Neural cell (in vitro differentiated cells): Measurements from ENCODE around the gene PTGER3.

Experiments
- EP300 ChIP-seq: fragments of 450-650 bp; conservative IDR thresholded peaks from 2 replicates; pipeline ENCODE4 v1.6.1; 2014; ENCODE audit warnings: antibody characterized with exemption, mild to moderate bottlenecking, moderate library complexity; ENCODE audit not compliant: poor library complexity, severe bottlenecking
- POLR2AphosphoS5 ChIP-seq: IDR thresholded peaks from 2 replicates; pipeline ENCODE4 v1.6.1; 2012
- SMC3 ChIP-seq: fragments of 450-650 bp; conservative IDR thresholded peaks from 2 replicates; pipeline ENCODE4 v1.6.1; 2014; ENCODE audit warnings: antibody characterized with exemption, mild to moderate bottlenecking, moderate library complexity; ENCODE audit not compliant: poor library complexity
- TAF1 ChIP-seq: IDR thresholded peaks from 2 replicates; pipeline ENCODE4 v1.6.1; 2012; ENCODE audit warnings: low read depth
- TF ChIP-seq, protein P1 (sequence below): fragments of 450-650 bp; IDR thresholded peaks from 2 replicates; pipeline ENCODE4 v1.5.1; 2014; ENCODE audit warnings: antibody characterized with exemption, mild to moderate bottlenecking, moderate library complexity; ENCODE audit not compliant: poor library complexity, severe bottlenecking
- TF ChIP-seq, protein P2 (sequence below): IDR thresholded peaks from 2 replicates; pipeline ENCODE4 v1.6.1; 2012; ENCODE audit warnings: borderline replicate concordance

DNA sequence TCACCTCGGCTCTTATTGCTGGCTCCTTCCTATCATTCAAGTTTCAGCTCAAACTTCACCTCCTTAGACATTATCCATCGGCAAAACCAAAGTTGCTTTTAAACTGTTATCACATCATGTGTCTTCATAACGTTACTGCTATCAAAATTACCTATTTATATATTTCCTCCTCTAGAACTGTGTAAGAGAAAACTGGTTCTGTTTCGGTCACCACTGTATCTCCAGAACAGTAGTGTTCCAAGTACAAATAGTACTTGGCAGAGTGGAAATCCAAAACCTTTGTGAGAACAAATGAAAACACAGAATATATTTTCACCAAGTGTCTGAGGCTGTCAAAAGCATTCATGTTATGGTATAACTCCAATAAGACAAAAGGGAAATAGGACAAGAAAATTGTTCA, 24.1 kb upstream of the PTGER3 start:
- TF ChIP-seq, protein P1, sequence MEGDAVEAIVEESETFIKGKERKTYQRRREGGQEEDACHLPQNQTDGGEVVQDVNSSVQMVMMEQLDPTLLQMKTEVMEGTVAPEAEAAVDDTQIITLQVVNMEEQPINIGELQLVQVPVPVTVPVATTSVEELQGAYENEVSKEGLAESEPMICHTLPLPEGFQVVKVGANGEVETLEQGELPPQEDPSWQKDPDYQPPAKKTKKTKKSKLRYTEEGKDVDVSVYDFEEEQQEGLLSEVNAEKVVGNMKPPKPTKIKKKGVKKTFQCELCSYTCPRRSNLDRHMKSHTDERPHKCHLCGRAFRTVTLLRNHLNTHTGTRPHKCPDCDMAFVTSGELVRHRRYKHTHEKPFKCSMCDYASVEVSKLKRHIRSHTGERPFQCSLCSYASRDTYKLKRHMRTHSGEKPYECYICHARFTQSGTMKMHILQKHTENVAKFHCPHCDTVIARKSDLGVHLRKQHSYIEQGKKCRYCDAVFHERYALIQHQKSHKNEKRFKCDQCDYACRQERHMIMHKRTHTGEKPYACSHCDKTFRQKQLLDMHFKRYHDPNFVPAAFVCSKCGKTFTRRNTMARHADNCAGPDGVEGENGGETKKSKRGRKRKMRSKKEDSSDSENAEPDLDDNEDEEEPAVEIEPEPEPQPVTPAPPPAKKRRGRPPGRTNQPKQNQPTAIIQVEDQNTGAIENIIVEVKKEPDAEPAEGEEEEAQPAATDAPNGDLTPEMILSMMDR = no peak
- TF ChIP-seq POLR2AphosphoS5 (no peak), TAF1 (no peak), SMC3 (no peak), EP300 (no peak)
- TF ChIP-seq, protein P2, sequence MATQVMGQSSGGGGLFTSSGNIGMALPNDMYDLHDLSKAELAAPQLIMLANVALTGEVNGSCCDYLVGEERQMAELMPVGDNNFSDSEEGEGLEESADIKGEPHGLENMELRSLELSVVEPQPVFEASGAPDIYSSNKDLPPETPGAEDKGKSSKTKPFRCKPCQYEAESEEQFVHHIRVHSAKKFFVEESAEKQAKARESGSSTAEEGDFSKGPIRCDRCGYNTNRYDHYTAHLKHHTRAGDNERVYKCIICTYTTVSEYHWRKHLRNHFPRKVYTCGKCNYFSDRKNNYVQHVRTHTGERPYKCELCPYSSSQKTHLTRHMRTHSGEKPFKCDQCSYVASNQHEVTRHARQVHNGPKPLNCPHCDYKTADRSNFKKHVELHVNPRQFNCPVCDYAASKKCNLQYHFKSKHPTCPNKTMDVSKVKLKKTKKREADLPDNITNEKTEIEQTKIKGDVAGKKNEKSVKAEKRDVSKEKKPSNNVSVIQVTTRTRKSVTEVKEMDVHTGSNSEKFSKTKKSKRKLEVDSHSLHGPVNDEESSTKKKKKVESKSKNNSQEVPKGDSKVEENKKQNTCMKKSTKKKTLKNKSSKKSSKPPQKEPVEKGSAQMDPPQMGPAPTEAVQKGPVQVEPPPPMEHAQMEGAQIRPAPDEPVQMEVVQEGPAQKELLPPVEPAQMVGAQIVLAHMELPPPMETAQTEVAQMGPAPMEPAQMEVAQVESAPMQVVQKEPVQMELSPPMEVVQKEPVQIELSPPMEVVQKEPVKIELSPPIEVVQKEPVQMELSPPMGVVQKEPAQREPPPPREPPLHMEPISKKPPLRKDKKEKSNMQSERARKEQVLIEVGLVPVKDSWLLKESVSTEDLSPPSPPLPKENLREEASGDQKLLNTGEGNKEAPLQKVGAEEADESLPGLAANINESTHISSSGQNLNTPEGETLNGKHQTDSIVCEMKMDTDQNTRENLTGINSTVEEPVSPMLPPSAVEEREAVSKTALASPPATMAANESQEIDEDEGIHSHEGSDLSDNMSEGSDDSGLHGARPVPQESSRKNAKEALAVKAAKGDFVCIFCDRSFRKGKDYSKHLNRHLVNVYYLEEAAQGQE = no peak
